Activated CD4-positive, alpha-beta T cell treated with anti-CD3 and anti-CD28 coated beads, Interleukin-10, Interleukin-2, amounts not matched to agents 100 ng/mL and 50 ng/mL, durations not matched to agents 16 hours and 8 hours (primary cell): ENCODE measurements around the gene STKLD1.
"Not testable (repeated sequence)": the region's sequence is repeated elsewhere in the genome, so short reads cannot be mapped to it uniquely, and the experiment has no call there.

Experiments used
- DNase-seq: peaks from one replicate; pipeline ENCODE4 v3.0.0-alpha.2; 2020

STKLD1 gene

DNA sequence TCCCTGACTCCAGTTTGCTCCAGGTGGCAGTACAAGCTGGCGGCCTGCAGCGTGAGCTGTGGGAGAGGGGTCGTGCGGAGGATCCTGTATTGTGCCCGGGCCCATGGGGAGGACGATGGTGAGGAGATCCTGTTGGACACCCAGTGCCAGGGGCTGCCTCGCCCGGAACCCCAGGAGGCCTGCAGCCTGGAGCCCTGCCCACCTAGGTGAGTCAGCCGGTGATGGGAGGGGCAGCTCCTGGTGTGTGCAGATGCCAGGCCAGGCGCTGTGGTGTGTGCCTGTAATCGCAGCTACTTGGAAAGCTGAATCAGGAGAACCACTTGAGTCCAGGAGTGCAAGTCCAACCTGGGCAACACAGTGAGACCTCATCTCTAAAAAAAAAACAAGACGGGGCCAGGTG, 73.6 kb downstream of the STKLD1 start:
- no peak for DNase-seq

DNA sequence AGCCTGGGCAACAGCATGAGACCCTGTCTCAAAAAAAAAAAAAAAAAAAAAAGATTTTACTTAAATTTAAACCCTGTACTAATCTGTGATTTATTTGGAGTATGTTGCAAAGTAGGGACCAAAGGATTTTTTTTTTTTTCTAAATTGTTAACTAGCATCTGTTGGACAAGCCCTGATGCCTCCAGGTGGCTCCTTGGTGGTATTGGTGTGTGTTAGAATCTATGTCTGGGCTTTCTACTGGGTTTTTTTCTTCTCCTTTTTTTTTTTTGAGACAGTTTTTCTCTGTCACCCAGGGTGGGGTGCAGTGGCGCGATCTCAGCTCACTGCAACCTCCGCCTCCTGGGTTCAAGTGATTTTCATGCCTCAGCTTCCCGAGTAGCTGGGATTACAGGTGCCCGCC, 75.7 kb downstream of the STKLD1 start:
- DNase-seq: not testable (repeated sequence)

- no peak for DNase-seq
Measured at GRCh38 chr9:133452562-133452961, 76.4 kb downstream of the STKLD1 start.

GRCh38 chr9:133453651-133454050, 77.5 kb downstream of the STKLD1 start:
- no peak for DNase-seq

DNA sequence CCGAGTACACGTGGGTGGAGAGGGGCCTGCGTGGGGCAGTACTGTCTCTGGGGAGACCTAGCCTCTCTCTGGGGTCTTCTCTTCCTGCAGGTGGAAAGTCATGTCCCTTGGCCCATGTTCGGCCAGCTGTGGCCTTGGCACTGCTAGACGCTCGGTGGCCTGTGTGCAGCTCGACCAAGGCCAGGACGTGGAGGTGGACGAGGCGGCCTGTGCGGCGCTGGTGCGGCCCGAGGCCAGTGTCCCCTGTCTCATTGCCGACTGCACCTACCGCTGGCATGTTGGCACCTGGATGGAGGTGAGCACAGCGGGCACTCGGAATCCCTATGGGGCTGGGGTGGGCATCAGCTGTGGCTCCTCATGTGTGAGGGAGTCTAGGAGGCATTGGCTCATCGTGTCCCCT, 78.2 kb downstream of the STKLD1 start:
- no peak for DNase-seq

- no peak for DNase-seq
Measured at GRCh38 chr9:133454943-133455673, 78.9 kb downstream of the STKLD1 start.
